ENCODE data around the gene ARHGAP10.
"Not testable (repeated sequence)": the region's sequence is repeated elsewhere in the genome, so short reads cannot be mapped to it uniquely, and the experiment has no call there.

The ARHGAP10 gene

GRCh38 chr4:147901388-147901787 lies 169.5 kb downstream of the ARHGAP10 start:
- H3K27me3 ChIP-seq (ENCODE audit: control insufficient read depth in 5 of 5, insufficient read depth in 4 of 5, low read length in 5 of 5), result no peaks in the 10 kb centered on the region
- H3K4me3 ChIP-seq (ENCODE audit: low read depth in 1 of 5, low read length in 5 of 5), result no peak overlapping the region
- H3K27ac ChIP-seq (ENCODE audit: low read depth, low read length), result no peak overlapping the region
- H3K36me3 ChIP-seq (ENCODE audit: control insufficient read depth in 5 of 5, insufficient read depth in 5 of 5, low read length in 5 of 5), result peaks cover 5 to 15% (median 11%) of the 10 kb centered on the region in 5 donors
- H3K9ac ChIP-seq (ENCODE audit: low read length in 5 of 5), result no peak overlapping the region
- H3K9me3 ChIP-seq (ENCODE audit: control insufficient read depth in 5 of 5, low read length in 5 of 5), result peaks cover 0 to 7% (median 7%) of the 10 kb centered on the region in 5 donors
- no peaks in the 10 kb centered on the region for H3K4me1 ChIP-seq (ENCODE audit: control insufficient read depth in 5 of 5, insufficient read depth in 5 of 5, low read length in 5 of 5)

GRCh38 chr4:147901916-147902315 lies 170.0 kb downstream of the ARHGAP10 start:
- no peak overlapping the region for H3K9ac ChIP-seq (ENCODE audit: low read length in 5 of 5)
- no peaks in the 10 kb centered on the region for H3K27me3 ChIP-seq (ENCODE audit: control insufficient read depth in 5 of 5, insufficient read depth in 4 of 5, low read length in 5 of 5)
- no peak overlapping the region for H3K4me3 ChIP-seq (ENCODE audit: low read depth in 1 of 5, low read length in 5 of 5)
- peaks cover 0 to 7% (median 7%) of the 10 kb centered on the region in 5 donors for H3K9me3 ChIP-seq (ENCODE audit: control insufficient read depth in 5 of 5, low read length in 5 of 5)
- no peaks in the 10 kb centered on the region for H3K4me1 ChIP-seq (ENCODE audit: control insufficient read depth in 5 of 5, insufficient read depth in 5 of 5, low read length in 5 of 5)
- H3K36me3 ChIP-seq (ENCODE audit: control insufficient read depth in 5 of 5, insufficient read depth in 5 of 5, low read length in 5 of 5), result peaks cover 5 to 18% (median 14%) of the 10 kb centered on the region in 5 donors
- no peak overlapping the region for H3K27ac ChIP-seq (ENCODE audit: low read depth, low read length)

GRCh38 chr4:147909225-147909624 lies 177.3 kb downstream of the ARHGAP10 start:
- Histone ChIP-seq H3K9ac (ENCODE audit: low read length in 5 of 5) (no peak overlapping the region), H3K4me1 (ENCODE audit: control insufficient read depth in 5 of 5, insufficient read depth in 5 of 5, low read length in 5 of 5) (no peaks in the 10 kb centered on the region), H3K36me3 (ENCODE audit: control insufficient read depth in 5 of 5, insufficient read depth in 5 of 5, low read length in 5 of 5) (peaks cover 6 to 51% (median 24%) of the 10 kb centered on the region in 5 donors), H3K9me3 (ENCODE audit: control insufficient read depth in 5 of 5, low read length in 5 of 5) (no peaks in the 10 kb centered on the region), H3K27me3 (ENCODE audit: control insufficient read depth in 5 of 5, insufficient read depth in 4 of 5, low read length in 5 of 5) (no peaks in the 10 kb centered on the region), H3K27ac (ENCODE audit: low read depth, low read length) (no peak overlapping the region), H3K4me3 (ENCODE audit: low read depth in 1 of 5, low read length in 5 of 5) (no peak overlapping the region)

GRCh38 chr4:147910315-147910714 lies 178.4 kb downstream of the ARHGAP10 start:
- Histone ChIP-seq H3K9me3 (ENCODE audit: control insufficient read depth in 5 of 5, low read length in 5 of 5) (no peaks in the 10 kb centered on the region), H3K27ac (ENCODE audit: low read depth, low read length) (no peak overlapping the region), H3K9ac (ENCODE audit: low read length in 5 of 5) (no peak overlapping the region), H3K4me3 (ENCODE audit: low read depth in 1 of 5, low read length in 5 of 5) (no peak overlapping the region), H3K36me3 (ENCODE audit: control insufficient read depth in 5 of 5, insufficient read depth in 5 of 5, low read length in 5 of 5) (peaks cover 9 to 58% (median 27%) of the 10 kb centered on the region in 5 donors), H3K4me1 (ENCODE audit: control insufficient read depth in 5 of 5, insufficient read depth in 5 of 5, low read length in 5 of 5) (no peaks in the 10 kb centered on the region), H3K27me3 (ENCODE audit: control insufficient read depth in 5 of 5, insufficient read depth in 4 of 5, low read length in 5 of 5) (no peaks in the 10 kb centered on the region)

GRCh38 chr4:147912106-147912505 lies 180.2 kb downstream of the ARHGAP10 start:
- not testable (repeated sequence) for H3K27ac ChIP-seq (ENCODE audit: low read depth, low read length); H3K27me3 ChIP-seq (ENCODE audit: control insufficient read depth in 5 of 5, insufficient read depth in 4 of 5, low read length in 5 of 5); H3K4me1 ChIP-seq (ENCODE audit: control insufficient read depth in 5 of 5, insufficient read depth in 5 of 5, low read length in 5 of 5); H3K9ac ChIP-seq (ENCODE audit: low read length in 5 of 5); H3K4me3 ChIP-seq (ENCODE audit: low read depth in 1 of 5, low read length in 5 of 5); H3K9me3 ChIP-seq (ENCODE audit: control insufficient read depth in 5 of 5, low read length in 5 of 5)
- H3K36me3 ChIP-seq (ENCODE audit: control insufficient read depth in 5 of 5, insufficient read depth in 5 of 5, low read length in 5 of 5), result peaks cover 9 to 59% (median 37%) of the 10 kb centered on the region in 5 donors

GRCh38 chr4:147913137-147913536 lies 181.2 kb downstream of the ARHGAP10 start:
- Histone ChIP-seq H3K4me3 (ENCODE audit: low read depth in 1 of 5, low read length in 5 of 5) (no peak overlapping the region), H3K36me3 (ENCODE audit: control insufficient read depth in 5 of 5, insufficient read depth in 5 of 5, low read length in 5 of 5) (peaks cover 9 to 49% (median 39%) of the 10 kb centered on the region in 5 donors), H3K27me3 (ENCODE audit: control insufficient read depth in 5 of 5, insufficient read depth in 4 of 5, low read length in 5 of 5) (no peaks in the 10 kb centered on the region)

GRCh38 chr4:147916351-147916750 lies 184.5 kb downstream of the ARHGAP10 start:
- no peak overlapping the region for H3K27ac ChIP-seq (ENCODE audit: low read depth, low read length)
- no peaks in the 10 kb centered on the region for H3K27me3 ChIP-seq (ENCODE audit: control insufficient read depth in 5 of 5, insufficient read depth in 4 of 5, low read length in 5 of 5)
- H3K9ac ChIP-seq (ENCODE audit: low read length in 5 of 5), result peak overlapping the region in 1 of 5 donors; percentile 41
- no peaks in the 10 kb centered on the region for H3K9me3 ChIP-seq (ENCODE audit: control insufficient read depth in 5 of 5, low read length in 5 of 5)
- no peak overlapping the region for H3K4me3 ChIP-seq (ENCODE audit: low read depth in 1 of 5, low read length in 5 of 5)
- H3K4me1 ChIP-seq (ENCODE audit: control insufficient read depth in 5 of 5, insufficient read depth in 5 of 5, low read length in 5 of 5), result peaks cover 0 to 4% (median 0%) of the 10 kb centered on the region in 5 donors
- H3K36me3 ChIP-seq (ENCODE audit: control insufficient read depth in 5 of 5, insufficient read depth in 5 of 5, low read length in 5 of 5), result peaks cover 12 to 41% (median 26%) of the 10 kb centered on the region in 5 donors

More at GRCh38 chr4:147913137-147913536, 181.2 kb downstream of the ARHGAP10 start:
- Histone ChIP-seq H3K9ac (ENCODE audit: low read length in 5 of 5) (no peak overlapping the region), H3K27ac (ENCODE audit: low read depth, low read length) (no peak overlapping the region), H3K9me3 (ENCODE audit: control insufficient read depth in 5 of 5, low read length in 5 of 5) (no peaks in the 10 kb centered on the region), H3K4me1 (ENCODE audit: control insufficient read depth in 5 of 5, insufficient read depth in 5 of 5, low read length in 5 of 5) (peaks cover 0 to 4% (median 0%) of the 10 kb centered on the region in 5 donors)

GRCh38 chr4:147923381-147923780 lies 191.5 kb downstream of the ARHGAP10 start:
- H3K4me3 ChIP-seq (ENCODE audit: low read depth in 1 of 5, low read length in 5 of 5), result no peak overlapping the region
- no peaks in the 10 kb centered on the region for H3K27me3 ChIP-seq (ENCODE audit: control insufficient read depth in 5 of 5, insufficient read depth in 4 of 5, low read length in 5 of 5)
- H3K9me3 ChIP-seq (ENCODE audit: control insufficient read depth in 5 of 5, low read length in 5 of 5), result no peaks in the 10 kb centered on the region
- H3K27ac ChIP-seq (ENCODE audit: low read depth, low read length), result no peak overlapping the region
- H3K36me3 ChIP-seq (ENCODE audit: control insufficient read depth in 5 of 5, insufficient read depth in 5 of 5, low read length in 5 of 5), result peaks cover 12 to 29% (median 24%) of the 10 kb centered on the region in 5 donors
- H3K9ac ChIP-seq (ENCODE audit: low read length in 5 of 5), result no peak overlapping the region
- no peaks in the 10 kb centered on the region for H3K4me1 ChIP-seq (ENCODE audit: control insufficient read depth in 5 of 5, insufficient read depth in 5 of 5, low read length in 5 of 5)

GRCh38 chr4:147923854-147924253 lies 192.0 kb downstream of the ARHGAP10 start:
- no peaks in the 10 kb centered on the region for H3K9me3 ChIP-seq (ENCODE audit: control insufficient read depth in 5 of 5, low read length in 5 of 5)
- no peak overlapping the region for H3K4me3 ChIP-seq (ENCODE audit: low read depth in 1 of 5, low read length in 5 of 5)
- H3K36me3 ChIP-seq (ENCODE audit: control insufficient read depth in 5 of 5, insufficient read depth in 5 of 5, low read length in 5 of 5), result peaks cover 9 to 29% (median 21%) of the 10 kb centered on the region in 5 donors

GRCh38 chr4:147924604-147925412 lies 192.9 kb downstream of the ARHGAP10 start:
- Histone ChIP-seq H3K9ac (ENCODE audit: low read length in 5 of 5) (no peak overlapping the region), H3K4me1 (ENCODE audit: control insufficient read depth in 5 of 5, insufficient read depth in 5 of 5, low read length in 5 of 5) (no peaks in the 10 kb centered on the region), H3K36me3 (ENCODE audit: control insufficient read depth in 5 of 5, insufficient read depth in 5 of 5, low read length in 5 of 5) (peaks cover 9 to 31% (median 21%) of the 10 kb centered on the region in 5 donors), H3K27ac (ENCODE audit: low read depth, low read length) (no peak overlapping the region), H3K9me3 (ENCODE audit: control insufficient read depth in 5 of 5, low read length in 5 of 5) (no peaks in the 10 kb centered on the region), H3K4me3 (ENCODE audit: low read depth in 1 of 5, low read length in 5 of 5) (no peak overlapping the region), H3K27me3 (ENCODE audit: control insufficient read depth in 5 of 5, insufficient read depth in 4 of 5, low read length in 5 of 5) (no peaks in the 10 kb centered on the region)

More at GRCh38 chr4:147923854-147924253, 192.0 kb downstream of the ARHGAP10 start:
- Histone ChIP-seq H3K9ac (ENCODE audit: low read length in 5 of 5) (no peak overlapping the region), H3K4me1 (ENCODE audit: control insufficient read depth in 5 of 5, insufficient read depth in 5 of 5, low read length in 5 of 5) (no peaks in the 10 kb centered on the region), H3K27me3 (ENCODE audit: control insufficient read depth in 5 of 5, insufficient read depth in 4 of 5, low read length in 5 of 5) (no peaks in the 10 kb centered on the region), H3K27ac (ENCODE audit: low read depth, low read length) (no peak overlapping the region)

Measured in subcutaneous abdominal adipose tissue (tissue), 5 donors.